Endometrial microvascular endothelial cells (primary cell): ENCODE data around the gene DENND5A. TPM values are rescaled to one million over a fixed set of nuclear protein-coding genes. Genes with fewer than 3 reads are reported as not detected.
"Not testable (repeated sequence)": the region's sequence is repeated elsewhere in the genome, so short reads cannot be mapped to it uniquely, and the experiment has no call there.

Experiments
- in situ Hi-C: cut with HindIII; loops from 2 replicates; pipeline ENCODE4 v1.10.0; 2017; ENCODE audit warnings: low sequenced_read_pairs, low pct_unique_long_range_greater_than_20kb; ENCODE audit errors: inconsistent ontology term
- total RNA-seq: library from RNA; depleted of rRNA; stranded (reverse); fragments of >200 nt; gene quantifications from one replicate; pipeline ENCODE4 v1.2.3, GENCODE V29; 2015; ENCODE audit errors: inconsistent ontology term

The DENND5A gene
- total RNA-seq, 1 donor from 2014 or later, result 86.0 TPM

DNA sequence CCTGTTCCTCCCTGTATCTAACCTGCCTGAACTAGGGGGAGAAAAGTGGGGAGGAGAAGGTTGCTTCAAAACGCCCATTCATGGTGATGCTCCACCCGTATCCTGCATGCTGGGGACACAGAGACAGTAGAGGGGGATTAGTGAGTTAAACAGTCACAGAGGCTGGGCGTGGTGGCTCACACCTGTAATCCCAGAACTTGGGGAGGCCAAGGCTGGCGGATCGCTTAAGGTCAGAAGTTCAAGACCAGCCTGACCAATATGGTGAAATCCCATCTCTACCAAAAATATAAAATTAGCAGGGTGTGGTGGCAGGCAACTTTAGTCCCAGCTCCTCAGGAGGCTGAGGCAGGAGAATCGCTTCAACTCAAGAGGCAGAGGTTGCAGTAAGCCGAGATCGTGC, 1.8 kb upstream of the DENND5A start:
- in situ Hi-C loops, result no loop called here

DNA sequence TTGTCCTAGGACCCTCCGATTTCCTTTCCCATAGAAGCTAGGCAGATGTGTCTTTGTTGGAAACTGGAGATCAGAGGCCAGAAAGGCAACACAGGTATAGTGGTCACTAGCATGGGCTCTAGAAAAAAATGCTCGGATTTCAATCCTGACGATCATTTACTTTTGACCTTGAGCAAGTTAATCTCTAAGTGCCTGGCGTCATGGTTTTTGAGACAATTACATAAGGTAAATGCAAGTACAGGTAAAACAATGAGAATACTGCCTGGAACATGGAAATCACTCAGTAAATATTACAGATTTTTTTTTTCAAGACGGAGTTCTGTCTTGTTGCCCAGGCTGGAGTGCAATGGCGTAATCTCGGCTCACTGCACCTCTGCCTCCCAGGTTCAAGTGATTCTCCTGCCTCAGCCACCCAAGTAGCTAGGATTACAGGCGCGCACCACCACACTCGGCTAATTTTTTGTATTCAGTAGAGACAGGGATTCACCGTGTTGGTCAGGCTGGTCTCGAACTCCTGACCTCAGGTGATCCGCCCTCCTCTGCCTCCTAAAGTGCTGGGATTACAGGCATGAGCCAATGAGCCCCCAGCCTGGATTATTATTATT, 1.1 kb upstream of the DENND5A start:
- in situ Hi-C loops, result no loop called here

DNA sequence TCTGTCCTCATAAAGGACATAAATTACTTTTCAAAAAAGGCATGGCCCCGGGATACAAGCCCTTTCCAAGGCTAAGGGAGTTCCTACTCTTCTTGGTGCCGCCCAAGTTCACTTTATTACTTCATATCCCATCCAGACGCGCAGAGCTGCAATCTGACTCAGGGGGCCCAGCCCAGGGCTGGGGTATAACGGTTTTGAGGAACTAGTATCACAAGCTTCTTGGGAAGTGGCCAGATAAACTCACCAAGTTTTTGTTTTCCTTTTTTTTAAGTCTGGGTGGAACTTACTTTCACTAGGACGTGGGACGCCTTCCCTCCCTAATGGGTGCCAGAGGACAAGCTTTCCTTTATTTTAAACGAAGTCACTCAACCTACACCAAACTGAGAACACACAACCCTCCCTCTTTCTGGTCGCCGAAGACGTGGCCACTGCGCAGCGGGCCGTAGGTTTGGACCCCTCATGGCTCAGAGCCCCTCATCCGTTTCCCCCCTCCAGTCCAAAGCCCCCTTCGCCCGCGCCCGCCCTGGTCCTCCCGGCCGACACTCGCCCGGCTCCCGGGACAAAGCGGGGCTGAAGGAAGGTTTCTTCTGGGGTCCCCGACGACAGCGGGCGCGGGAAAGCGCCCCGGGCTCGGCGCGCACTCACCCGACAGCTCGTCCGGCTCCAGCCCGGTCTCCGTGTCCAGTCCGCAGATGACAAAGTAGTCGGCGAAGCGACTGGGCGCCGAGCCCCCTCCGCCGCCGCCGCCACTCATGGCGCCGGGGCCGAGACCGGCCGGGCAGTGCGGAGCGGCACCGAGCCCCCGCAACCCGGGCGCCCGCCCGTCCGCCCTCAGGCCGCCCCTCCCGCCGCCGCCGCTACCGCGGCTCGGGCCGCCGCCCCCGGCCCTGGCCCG, 587 bp downstream of the DENND5A start:
- in situ Hi-C loops, result no loop called here

DNA sequence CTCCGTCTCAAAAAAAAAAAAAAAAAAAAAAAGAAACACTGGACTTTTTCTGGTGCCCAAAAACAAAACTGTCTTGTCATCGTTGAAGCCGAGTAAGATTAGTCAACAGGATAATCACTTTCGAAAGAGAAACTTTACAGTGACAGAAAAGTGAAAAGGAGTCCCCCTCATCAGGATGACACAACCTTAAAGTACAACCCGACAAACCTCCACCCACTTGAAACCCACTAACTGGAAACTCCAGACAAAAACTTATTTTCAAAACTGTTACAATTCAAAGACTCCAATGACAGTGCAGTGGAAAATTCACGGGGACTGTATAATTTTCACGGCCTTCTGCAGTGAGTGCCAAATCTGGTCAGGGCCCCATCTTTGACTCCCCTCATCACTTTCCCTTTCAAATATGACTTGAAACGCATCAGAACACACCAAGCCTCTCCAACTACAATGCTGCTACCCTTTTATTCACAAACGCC, 1.3 kb downstream of the DENND5A start:
- in situ Hi-C loops, result no loop called here

DNA sequence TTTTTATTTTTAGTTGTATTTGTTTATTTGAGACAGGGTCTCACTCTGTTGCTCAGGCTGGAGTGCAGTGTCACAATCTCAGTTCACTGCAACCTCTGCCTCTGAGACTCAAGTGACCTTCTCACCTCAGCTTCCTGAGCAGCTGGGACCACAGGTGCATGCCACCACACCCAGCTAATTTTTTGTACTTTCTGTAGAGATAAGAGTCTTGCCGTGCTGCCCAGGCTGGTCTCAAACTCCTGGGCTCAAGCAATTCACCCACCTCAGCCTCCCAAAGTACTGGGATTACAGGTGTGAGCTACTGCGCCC, 4.4 kb downstream of the DENND5A start:
- in situ Hi-C loops, result not testable (repeated sequence)

DNA sequence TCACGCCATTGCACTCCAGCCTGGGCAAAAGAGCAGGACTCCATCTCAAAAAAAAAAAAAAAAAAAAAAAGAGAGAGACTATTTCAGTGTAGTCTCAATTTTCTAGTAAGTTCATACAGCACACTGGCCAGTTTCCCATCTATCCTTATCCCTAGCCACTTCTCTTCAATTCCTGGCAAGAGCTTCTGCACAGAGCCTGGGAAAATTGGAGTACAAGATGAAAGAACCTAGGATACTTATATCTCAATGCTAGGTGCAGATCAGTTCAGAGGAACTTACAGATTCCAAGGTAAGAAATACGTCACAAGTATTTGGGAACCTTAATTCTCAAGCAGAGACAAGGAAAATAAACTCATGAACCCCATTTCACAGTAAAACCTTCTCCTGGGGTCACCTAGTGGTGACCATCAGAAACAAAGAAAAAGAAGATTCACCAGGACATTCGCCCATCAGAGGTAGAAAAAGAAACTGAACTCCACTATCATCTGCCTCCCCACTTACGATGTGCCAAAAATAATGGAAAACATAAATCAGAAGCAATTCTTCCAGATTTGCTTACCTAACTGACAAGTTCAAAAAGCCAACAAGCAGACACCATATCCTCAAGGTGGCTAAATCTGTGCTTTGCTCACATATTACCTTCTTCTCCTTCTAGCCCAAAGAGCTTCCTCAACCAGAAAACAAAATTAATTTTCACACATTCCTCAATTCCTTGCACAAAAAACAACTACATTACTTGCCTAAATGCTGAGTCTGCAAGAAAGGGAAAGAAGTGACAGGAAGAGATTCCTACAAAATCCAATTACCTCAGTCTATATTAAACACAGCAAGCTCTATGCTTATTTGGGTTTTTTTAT, 4.9 kb downstream of the DENND5A start:
- in situ Hi-C loops, result no loop called here

DNA sequence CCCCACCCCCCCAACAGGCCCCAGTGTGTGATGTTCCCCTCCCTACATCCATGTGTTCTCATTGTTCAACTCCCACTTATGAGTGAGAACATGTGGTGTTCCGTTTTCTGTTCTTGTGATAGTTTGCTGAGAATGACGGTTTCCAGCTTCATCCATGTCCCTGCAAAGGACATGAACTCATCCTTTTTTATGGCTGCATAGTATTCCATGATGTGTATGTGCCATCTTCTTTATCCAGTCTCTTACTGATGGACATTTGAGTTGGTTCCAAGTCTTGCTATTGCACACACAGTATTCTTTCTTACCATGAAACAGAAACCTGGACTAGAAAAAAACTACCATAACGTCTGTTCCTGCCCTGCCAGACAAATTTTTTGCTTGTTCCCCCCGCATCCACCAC, 6.9 kb downstream of the DENND5A start:
- in situ Hi-C loops, result not testable (repeated sequence)

DNA sequence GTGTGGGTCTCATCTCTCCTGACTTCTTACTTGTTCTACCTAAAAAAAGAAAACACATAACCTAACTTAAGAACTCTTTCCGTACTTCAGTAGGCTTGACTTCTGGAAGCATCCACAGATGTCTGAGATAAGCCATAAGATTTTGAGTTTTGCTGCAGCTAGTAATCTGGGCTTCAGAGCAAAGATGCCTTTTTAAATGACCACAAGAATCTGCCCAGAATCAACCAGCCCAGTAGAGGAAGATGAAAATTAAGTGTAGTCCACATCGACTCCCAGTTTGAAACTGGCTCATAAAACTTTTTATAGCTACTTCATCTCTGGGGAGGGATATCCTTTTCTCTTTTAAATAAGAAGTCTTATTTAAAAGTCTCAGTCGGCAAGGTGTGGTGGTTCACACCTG, 10.7 kb downstream of the DENND5A start:
- in situ Hi-C loops, result no loop called here

DNA sequence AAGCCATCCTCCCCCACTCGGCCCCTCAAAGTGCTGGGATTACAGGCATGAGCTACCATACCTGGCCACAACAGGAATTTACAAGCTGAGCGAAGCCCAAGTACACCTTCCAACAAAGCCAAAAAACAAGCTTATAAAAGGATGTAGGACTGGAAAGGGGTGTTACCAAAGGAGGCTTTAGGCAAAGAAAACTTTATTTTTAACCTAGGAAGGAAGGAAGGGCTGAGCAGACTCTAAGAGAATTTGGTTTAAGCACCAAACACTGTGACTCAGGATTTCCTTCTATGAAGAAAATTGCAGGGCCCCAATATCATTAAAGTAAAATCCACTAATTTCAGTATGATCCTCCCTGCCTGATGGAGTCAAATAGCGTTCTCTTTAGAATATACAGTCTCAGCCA, 12.1 kb downstream of the DENND5A start:
- in situ Hi-C loops, result no loop called here

DNA sequence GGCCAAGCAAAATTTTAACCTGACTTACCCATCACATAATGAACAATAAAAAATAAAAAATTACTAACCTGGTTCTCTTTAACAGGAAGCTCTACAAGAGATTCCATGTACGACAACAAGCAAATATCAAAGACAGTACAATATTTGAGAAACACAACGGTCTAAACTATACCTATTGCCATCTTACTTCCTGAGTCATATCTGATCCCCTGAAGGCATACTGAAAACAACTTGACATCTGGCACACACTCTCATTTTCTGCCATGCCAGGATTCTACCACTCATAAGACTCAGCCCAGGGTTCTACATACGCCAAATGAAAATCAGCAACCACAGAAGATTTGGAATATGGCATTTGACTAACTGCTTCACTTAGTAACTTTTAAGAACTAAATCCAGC, 13.8 kb downstream of the DENND5A start:
- in situ Hi-C loops, result no loop called here

DNA sequence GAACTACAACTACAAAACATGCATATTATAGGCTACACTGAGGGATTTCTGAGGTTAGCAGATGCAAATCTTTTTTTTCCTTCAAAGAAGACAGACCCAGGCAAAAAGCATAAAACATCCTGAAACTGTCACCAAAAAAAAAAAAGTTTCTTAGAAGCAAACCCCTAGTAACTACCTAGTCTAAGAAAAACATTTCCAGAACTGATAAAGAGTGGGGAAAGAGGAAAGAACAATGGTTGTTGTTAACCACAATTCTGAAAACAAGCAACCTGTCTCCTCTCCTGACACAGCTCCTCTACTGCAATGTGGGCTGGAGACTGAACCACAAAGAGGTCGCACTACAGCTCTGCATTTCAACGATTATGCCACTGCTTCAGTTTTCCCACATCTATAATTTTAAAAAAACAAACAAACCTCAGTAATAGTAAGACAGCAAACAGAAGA, 15.0 kb downstream of the DENND5A start:
- in situ Hi-C loops, result no loop called here

DNA sequence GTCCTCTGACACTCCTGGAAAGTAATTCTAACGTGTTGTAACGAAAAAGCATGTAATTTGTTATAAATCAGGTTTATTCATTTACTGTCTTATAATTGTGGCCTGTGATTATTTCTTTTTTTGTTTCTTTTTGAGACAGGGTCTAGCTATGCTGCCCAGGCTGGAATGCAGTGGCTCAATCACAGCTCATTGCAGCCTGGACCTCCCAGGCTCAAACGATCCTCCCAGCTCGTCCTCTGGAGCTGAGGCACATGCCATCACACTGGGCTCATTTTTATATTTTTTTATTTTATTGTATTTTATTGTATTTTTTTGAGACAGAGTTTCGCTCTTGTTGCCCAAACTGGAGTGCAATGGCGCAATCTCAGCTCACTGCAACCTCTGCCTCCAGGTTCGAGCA, 15.9 kb downstream of the DENND5A start:
- in situ Hi-C loops, result no loop called here

DNA sequence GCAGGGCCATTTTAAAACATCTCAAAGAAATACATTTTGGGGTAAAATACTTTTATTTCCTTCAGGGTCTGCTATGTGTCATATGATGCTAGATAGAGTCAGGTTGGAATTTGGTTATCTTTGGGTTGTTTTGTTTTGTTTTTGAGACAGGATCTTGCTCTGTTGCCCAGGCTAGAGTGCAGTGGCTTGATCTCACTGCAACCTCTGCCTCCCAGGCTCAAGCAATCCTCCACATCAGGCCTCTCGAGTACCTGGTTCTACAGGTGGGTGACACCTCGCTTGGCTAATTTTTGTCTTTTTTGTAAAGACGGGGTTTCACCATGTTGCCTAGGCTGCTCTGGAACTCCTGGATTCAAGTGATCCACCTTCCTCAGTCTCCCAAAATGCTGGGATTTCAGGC, 17.3 kb downstream of the DENND5A start:
- in situ Hi-C loops, result no loop called here

DNA sequence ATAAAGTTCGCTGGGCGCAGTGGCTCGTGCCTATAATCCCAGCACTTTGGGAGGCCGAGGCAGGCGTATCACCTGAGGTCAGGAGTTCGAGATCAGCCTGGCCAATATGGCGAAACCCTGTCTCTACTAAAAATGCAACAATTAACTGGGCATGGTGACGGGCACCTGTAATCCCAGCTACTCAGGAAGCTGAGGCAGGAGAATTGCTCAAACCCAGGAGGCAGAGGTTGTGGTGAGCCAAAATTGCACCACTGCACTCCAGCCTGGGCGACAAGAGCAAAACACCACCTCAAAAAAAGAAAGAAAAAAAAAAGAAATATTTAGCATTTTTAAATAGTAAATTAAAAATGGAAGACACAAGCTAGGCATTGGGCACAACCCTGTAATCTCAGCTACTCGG, 28.9 kb downstream of the DENND5A start:
- in situ Hi-C loops, result not testable (repeated sequence)

DNA sequence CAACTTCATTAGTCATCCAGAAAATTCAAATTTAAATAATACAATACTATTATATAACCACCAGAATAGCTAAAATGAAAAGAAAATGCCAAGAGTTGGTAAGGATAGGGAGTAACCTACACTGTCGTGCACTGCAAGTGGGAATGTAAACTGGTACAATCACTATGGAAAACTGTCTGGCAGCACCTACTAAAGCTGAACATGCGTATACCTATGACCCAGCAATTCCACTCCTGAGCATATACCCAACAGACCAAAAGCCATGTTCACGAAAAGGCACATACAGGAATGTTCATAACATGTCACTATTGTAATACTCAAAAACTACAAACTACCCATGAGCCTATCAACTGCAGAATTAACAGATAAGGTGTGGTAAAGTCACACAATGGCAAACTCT, 32.7 kb downstream of the DENND5A start:
- in situ Hi-C loops, result no loop called here

DNA sequence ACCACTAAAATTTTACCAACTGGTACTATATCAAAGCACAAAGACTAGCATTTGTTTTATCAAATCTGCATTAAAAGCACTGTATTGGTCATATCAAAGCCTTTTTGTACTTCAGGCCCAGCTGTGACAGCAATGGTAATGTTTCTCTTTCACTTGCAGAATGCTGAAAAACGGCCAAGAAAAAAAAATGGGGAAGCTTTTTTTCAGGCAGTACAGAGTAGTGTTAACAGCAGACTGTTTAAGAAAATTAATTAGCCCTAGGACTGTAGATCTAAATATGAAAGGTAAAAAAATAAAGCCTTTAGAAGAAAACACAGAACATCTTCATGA, 33.3 kb downstream of the DENND5A start:
- in situ Hi-C loops, result no loop called here

DNA sequence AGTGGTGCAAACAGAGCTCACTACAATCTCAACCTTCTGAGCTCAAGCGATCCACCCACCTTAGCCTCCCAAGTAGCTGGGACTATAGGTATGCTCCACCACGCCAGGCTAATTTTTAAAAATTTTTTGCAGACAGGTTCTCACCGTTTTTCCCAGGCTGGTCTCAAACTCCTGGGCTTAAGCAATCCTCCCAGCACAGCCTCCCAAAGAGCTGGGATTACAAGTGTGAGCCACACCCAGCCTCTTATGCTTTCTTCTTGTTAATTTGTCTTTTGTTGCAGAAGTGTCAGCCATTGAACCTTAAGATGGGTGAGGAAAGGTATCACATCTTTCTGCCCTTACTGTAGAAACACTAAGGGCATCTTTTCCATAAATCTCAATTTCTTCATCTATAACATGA, 34.9 kb downstream of the DENND5A start:
- in situ Hi-C loops, result no loop called here

DNA sequence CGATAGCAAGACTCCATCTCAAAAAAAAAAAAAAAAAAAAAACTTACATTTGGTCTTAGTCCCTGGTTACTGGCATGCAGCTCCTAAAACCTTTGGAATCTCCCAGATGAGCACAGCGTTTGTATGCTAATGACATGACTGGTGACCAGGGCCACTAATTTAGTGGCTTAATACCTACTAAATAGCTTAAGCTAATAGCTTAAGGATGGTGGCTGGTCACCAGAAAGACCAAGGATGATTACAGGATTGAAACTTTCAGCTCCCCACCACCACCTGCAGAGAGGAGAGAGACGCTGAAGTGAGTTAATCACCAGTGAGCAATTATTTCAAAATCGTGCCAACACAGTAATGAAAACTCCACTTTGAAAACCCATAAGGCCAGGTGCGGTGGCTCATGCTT, 37.1 kb downstream of the DENND5A start:
- in situ Hi-C loops, result no loop called here

DNA sequence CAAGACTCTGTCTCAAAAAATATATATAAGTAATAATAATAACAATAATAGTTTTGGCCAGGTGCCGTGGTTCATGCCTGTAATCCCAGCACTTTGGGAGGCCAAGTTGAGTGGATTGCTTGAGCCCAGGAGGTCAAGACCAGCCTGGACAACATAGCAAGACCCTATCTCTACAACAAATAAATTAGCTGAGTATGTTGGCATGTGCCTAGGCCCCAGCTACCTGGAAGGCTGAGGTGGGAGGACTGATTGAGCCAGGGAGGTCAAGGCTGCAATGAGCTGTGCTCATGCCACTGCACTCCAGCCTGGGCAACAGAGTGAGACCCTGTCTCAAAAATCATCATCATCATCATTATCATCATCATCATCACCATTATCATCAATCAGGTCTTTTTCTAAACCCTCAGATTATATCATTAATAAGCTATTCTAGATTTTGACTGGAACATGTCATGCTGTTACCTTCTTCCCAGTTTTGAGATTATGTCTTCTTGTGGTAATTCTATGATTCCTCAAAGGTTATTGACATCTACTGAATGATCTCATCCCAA, 39.3 kb downstream of the DENND5A start:
- in situ Hi-C loops, result no loop called here
